ENCODE data around the gene SLC22A14.
"Not testable (repeated sequence)": the region's sequence is repeated elsewhere in the genome, so short reads cannot be mapped to it uniquely, and the experiment has no call there.

DNA sequence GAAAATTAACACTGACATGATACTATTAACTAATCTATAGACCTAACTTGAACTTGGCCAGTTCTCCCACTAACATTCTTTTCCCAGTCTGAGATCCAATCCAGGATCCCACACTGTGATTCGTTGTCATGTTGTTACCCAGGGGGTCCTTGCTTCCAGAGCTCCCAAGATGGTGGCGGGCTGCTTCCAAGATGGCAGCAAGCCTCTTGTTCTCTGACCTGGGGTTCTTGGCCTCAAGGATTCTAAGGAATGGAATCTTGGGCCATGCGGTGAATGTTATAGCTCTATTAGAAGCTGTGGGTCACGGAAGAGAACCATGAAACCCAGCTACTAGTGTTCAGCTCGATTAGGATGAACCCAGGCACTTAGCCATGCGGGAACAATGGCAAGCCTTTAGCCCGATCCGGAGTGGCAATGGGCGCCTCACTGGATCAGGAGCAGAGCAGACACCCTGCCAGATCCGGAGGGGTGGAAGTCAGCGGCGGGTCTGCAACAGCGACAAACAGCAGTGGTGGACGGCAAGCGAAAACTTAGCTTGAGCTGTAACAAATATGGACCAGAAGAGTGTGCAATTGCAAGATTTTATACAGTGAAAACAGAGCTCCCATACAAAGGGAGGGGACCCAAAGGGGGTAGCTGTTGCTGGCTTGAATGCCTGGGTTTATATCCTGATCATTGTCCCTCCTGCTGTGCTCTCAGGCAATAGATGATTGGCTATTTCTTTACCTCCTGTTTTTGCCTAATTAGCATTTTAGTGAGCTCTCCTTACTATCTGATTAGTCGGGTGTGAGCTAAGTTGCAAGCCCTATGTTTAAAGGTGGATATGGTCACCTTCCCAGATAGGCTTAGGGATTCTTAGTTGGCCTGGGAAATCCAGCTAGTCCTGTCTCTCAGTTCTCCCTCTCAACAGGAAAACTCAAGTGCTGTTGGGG, 7.5 kb downstream of the SLC22A14 start:
- TF ChIP-seq, protein P1, sequence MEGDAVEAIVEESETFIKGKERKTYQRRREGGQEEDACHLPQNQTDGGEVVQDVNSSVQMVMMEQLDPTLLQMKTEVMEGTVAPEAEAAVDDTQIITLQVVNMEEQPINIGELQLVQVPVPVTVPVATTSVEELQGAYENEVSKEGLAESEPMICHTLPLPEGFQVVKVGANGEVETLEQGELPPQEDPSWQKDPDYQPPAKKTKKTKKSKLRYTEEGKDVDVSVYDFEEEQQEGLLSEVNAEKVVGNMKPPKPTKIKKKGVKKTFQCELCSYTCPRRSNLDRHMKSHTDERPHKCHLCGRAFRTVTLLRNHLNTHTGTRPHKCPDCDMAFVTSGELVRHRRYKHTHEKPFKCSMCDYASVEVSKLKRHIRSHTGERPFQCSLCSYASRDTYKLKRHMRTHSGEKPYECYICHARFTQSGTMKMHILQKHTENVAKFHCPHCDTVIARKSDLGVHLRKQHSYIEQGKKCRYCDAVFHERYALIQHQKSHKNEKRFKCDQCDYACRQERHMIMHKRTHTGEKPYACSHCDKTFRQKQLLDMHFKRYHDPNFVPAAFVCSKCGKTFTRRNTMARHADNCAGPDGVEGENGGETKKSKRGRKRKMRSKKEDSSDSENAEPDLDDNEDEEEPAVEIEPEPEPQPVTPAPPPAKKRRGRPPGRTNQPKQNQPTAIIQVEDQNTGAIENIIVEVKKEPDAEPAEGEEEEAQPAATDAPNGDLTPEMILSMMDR (conservative IDR thresholded peaks at IDR 0.05) = not testable (repeated sequence)
- not testable (repeated sequence) for TF ChIP-seq ZFX (IDR thresholded peaks at IDR 0.05)

All from C4-2B (cell line).